H9 (cell line): ENCODE results near the gene SYNRG. TPM values are rescaled to one million over a fixed set of nuclear protein-coding genes. Genes with fewer than 3 reads are reported as not detected.

ENCODE experiments used
- DNase-seq: peaks from one replicate; pipeline ENCODE4 v3.0.0-alpha.2; 2017
- H2AFZ ChIP-seq: one replicate; pipeline ENCODE4 v1.6.1; 2013; ENCODE audit warnings: mild to moderate bottlenecking, low read length, control low read depth, moderate library complexity
- H2AK5ac ChIP-seq: 2 replicates; pipeline ENCODE4 v1.6.1; 2013; ENCODE audit warnings: low read length, control low read depth, mixed read lengths; ENCODE audit not compliant: insufficient read length
- H2BK120ac ChIP-seq: one replicate; pipeline ENCODE4 v1.6.1; 2013; ENCODE audit warnings: low read depth, mild to moderate bottlenecking, low read length, control low read depth, inconsistent platforms; ENCODE audit not compliant: poor library complexity, severe bottlenecking
- H2BK12ac ChIP-seq: 2 replicates; pipeline ENCODE4 v1.6.1; 2013; ENCODE audit warnings: low read length, control low read depth, mixed read lengths, low read depth; ENCODE audit not compliant: insufficient read length
- H2BK15ac ChIP-seq: 2 replicates; pipeline ENCODE4 v1.6.1; 2013; ENCODE audit warnings: low read depth, low read length, control low read depth
- H2BK20ac ChIP-seq: one replicate; pipeline ENCODE4 v1.6.1; 2013; ENCODE audit warnings: low read depth, mild to moderate bottlenecking, low read length, control low read depth, inconsistent platforms; ENCODE audit not compliant: poor library complexity, severe bottlenecking
- H2BK5ac ChIP-seq: 2 replicates; pipeline ENCODE4 v1.6.1; 2013; ENCODE audit warnings: low read length, control low read depth, mixed read lengths; ENCODE audit not compliant: insufficient read length
- H3K14ac ChIP-seq: 2 replicates; pipeline ENCODE4 v1.6.1; 2013; ENCODE audit warnings: low read length, control low read depth; ENCODE audit not compliant: insufficient read depth
- H3K18ac ChIP-seq: 2 replicates; pipeline ENCODE4 v1.6.1; 2013; ENCODE audit warnings: low read depth, mild to moderate bottlenecking, mixed read lengths, low read length, control low read depth; ENCODE audit not compliant: insufficient read length
- H3K23ac ChIP-seq: 2 replicates; pipeline ENCODE4 v1.6.1; 2013; ENCODE audit warnings: low read length, control low read depth, mixed read lengths, low read depth; ENCODE audit not compliant: insufficient read length
- H3K23me2 ChIP-seq: 2 replicates; pipeline ENCODE4 v1.6.1; 2013; ENCODE audit warnings: low read depth, mild to moderate bottlenecking, mixed read lengths, low read length, control low read depth; ENCODE audit not compliant: insufficient read length, poor library complexity, severe bottlenecking
- H3K27ac ChIP-seq: 2 replicates; pipeline ENCODE4 v1.5.1; 2013; ENCODE audit warnings: low read length, control low read depth, mixed read lengths, low read depth; ENCODE audit not compliant: insufficient read length
- H3K27me3 ChIP-seq: 2 replicates; pipeline ENCODE4 v1.6.1; 2013; ENCODE audit warnings: low read length, control low read depth, inconsistent platforms; ENCODE audit not compliant: insufficient read depth
- H3K4ac ChIP-seq: 2 replicates; pipeline ENCODE4 v1.6.1; 2013; ENCODE audit warnings: low read depth, mild to moderate bottlenecking, control low read depth, inconsistent platforms, low read length, moderate library complexity
- H3K4me1 ChIP-seq: 2 replicates; pipeline ENCODE4 v1.6.1; 2013; ENCODE audit warnings: low read length, control low read depth, inconsistent platforms; ENCODE audit not compliant: insufficient read depth
- H3K4me2 ChIP-seq: 2 replicates; pipeline ENCODE4 v1.6.1; 2013; ENCODE audit warnings: low read length, control low read depth, mixed read lengths; ENCODE audit not compliant: insufficient read length, insufficient read depth
- H3K56ac ChIP-seq: 2 replicates; pipeline ENCODE4 v1.6.1; 2013; ENCODE audit warnings: low read depth, mild to moderate bottlenecking, mixed read lengths, low read length, control low read depth; ENCODE audit not compliant: insufficient read length
- H3K79me1 ChIP-seq: 2 replicates; pipeline ENCODE4 v1.6.1; 2013; ENCODE audit warnings: low read depth, mild to moderate bottlenecking, moderate library complexity, low read length, control low read depth, inconsistent platforms; ENCODE audit not compliant: insufficient read depth, poor library complexity, severe bottlenecking
- H3K79me2 ChIP-seq: 2 replicates; pipeline ENCODE4 v1.6.1; 2013; ENCODE audit warnings: low read length, control low read depth, inconsistent platforms; ENCODE audit not compliant: insufficient read depth
- H3K9ac ChIP-seq: 2 replicates; pipeline ENCODE4 v1.6.1; 2013; ENCODE audit warnings: low read length, control low read depth, mixed read lengths; ENCODE audit not compliant: insufficient read length; ENCODE audit errors: extremely low read depth
- H3K9me3 ChIP-seq: one replicate; pipeline ENCODE4 v1.6.1; 2013; ENCODE audit warnings: low read depth, low read length, inconsistent platforms; ENCODE audit not compliant: control insufficient read depth
- H3T11ph ChIP-seq: one replicate; pipeline ENCODE4 v1.6.1; 2013; ENCODE audit warnings: mild to moderate bottlenecking, low read length, control low read depth, inconsistent platforms
- H4K20me1 ChIP-seq: one replicate; pipeline ENCODE4 v1.6.1; 2013; ENCODE audit not compliant: control insufficient read depth, insufficient read length, insufficient read depth
- H4K5ac ChIP-seq: 2 replicates; pipeline ENCODE4 v1.6.1; 2013; ENCODE audit warnings: low read depth, mild to moderate bottlenecking, mixed read lengths, low read length, control low read depth; ENCODE audit not compliant: insufficient read length
- H4K8ac ChIP-seq: replicated peaks from 2 replicates; pipeline ENCODE4 v1.6.1; 2013; ENCODE audit warnings: low read length, control low read depth, mixed read lengths, low read depth; ENCODE audit not compliant: insufficient read length
- H4K91ac ChIP-seq: 2 replicates; pipeline ENCODE4 v1.6.1; 2013; ENCODE audit warnings: low read depth, mild to moderate bottlenecking, moderate library complexity, mixed read lengths, low read length, control low read depth; ENCODE audit not compliant: insufficient read length
- H3K27ac Mint-ChIP-seq, 3 experiments: 2 replicates in 2 of 3; 3 replicates in 1 of 3; pipeline ENCODE4 v1.8.0; 2020 to 2021; ENCODE audit warnings: mixed read lengths in 3 of 3, mild to moderate bottlenecking in 1 of 3, moderate library complexity in 1 of 3
- H3K27me3 Mint-ChIP-seq: 2 replicates; pipeline ENCODE4 v1.8.0; 2021; ENCODE audit warnings: low read depth, mild to moderate bottlenecking, moderate library complexity, mixed read lengths
- H3K36me3 Mint-ChIP-seq, 3 experiments: 2 replicates in 2 of 3; 3 replicates in 1 of 3; pipeline ENCODE4 v1.8.0; 2020 to 2021; ENCODE audit warnings: low read depth in 3 of 3, mixed read lengths in 3 of 3; ENCODE audit not compliant: insufficient read depth in 1 of 3
- H3K4me1 Mint-ChIP-seq, 2 experiments: 2 replicates each; pipeline ENCODE4 v1.8.0; 2020; ENCODE audit warnings: mixed read lengths in 2 of 2
- H3K4me3 Mint-ChIP-seq, 2 experiments: 2 replicates in 1 of 2; 3 replicates in 1 of 2; pipeline ENCODE4 v1.8.0; 2020 to 2021; ENCODE audit warnings: mild to moderate bottlenecking in 2 of 2, mixed read lengths in 2 of 2, moderate library complexity in 1 of 2
- H3K9me3 Mint-ChIP-seq, 2 experiments: 2 replicates in 1 of 2; 3 replicates in 1 of 2; pipeline ENCODE4 v1.8.0; 2020; ENCODE audit warnings: mild to moderate bottlenecking in 2 of 2, mixed read lengths in 2 of 2, moderate library complexity in 1 of 2
- CTCF ChIP-seq: fragments of 200-600 bp; sonication (generic); conservative IDR thresholded peaks from 3 replicates; pipeline ENCODE4 v1.8.0; 2021; ENCODE audit warnings: antibody characterized with exemption, mild to moderate bottlenecking
- WGBS: extraction: QIAGEN DNeasy Blood & Tissue Kit; methylation state at CpG from one replicate; pipeline ENCODE4 v1.1.7; 2013; ENCODE audit warnings: missing lambda C conversion rate, low lambda C conversion rate, mixed read lengths; ENCODE audit not compliant: insufficient read length; ENCODE audit errors: extremely low coverage; 5-methylcytosine and 5-hydroxymethylcytosine counted together
- total RNA-seq: library from RNA; stranded (reverse); gene quantifications from 2 replicates; pipeline ENCODE4 v1.2.1, GENCODE V29; 2021

SYNRG gene
- total RNA-seq, 1 experiment from 2014 or later = 30.5 TPM

- WGBS = no CpG with 5 or more reads among the region's 4 CpGs
- H2BK120ac ChIP-seq = no peak overlapping the region
- H3K27ac ChIP-seq = no peak overlapping the region
- no peak overlapping the region for H4K91ac ChIP-seq
- H3K79me1 ChIP-seq = no peaks in the 10 kb centered on the region
- H2BK5ac ChIP-seq = no peak overlapping the region
- no peak overlapping the region for H3K4me2 ChIP-seq
- Mint-ChIP-seq H3K9me3 (no peaks in the 10 kb centered on the region), H3K27ac (no peak overlapping the region), H3K36me3 (peaks cover 3 to 63% (median 56%) of the 10 kb centered on the region in 3 experiments; a peak in 5 of 7 replicates), H3K4me3 (no peak overlapping the region), H3K4me1 (peaks cover 10 to 12% of the 10 kb centered on the region in 2 experiments), H3K27me3 (no peaks in the 10 kb centered on the region)
- H3K4ac ChIP-seq = no peak overlapping the region
- no peaks in the 10 kb centered on the region for H3K79me2 ChIP-seq
- H3K56ac ChIP-seq = no peak overlapping the region
- no peak overlapping the region for H3K23ac ChIP-seq
- no peak overlapping the region for H2BK15ac ChIP-seq
- H4K5ac ChIP-seq = no peak overlapping the region
- no peak overlapping the region for H3T11ph ChIP-seq
- H3K18ac ChIP-seq = no peak overlapping the region
- DNase-seq = no peak
- no peak for TF ChIP-seq CTCF
- no peak overlapping the region for H2BK20ac ChIP-seq
- no peaks in the 10 kb centered on the region for H3K9me3 ChIP-seq
- no peak overlapping the region for H2BK12ac ChIP-seq
- H3K23me2 ChIP-seq = no peaks in the 10 kb centered on the region
- no peak overlapping the region for H3K14ac ChIP-seq
- no peak overlapping the region for H2AFZ ChIP-seq
- H3K4me1 ChIP-seq = no peaks in the 10 kb centered on the region; the same call in 1 of the 2 replicates
- no peak overlapping the region for H4K8ac ChIP-seq
- no peaks in the 10 kb centered on the region for H3K27me3 ChIP-seq
- H2AK5ac ChIP-seq = no peak overlapping the region
- no peak overlapping the region for H3K9ac ChIP-seq
- H4K20me1 ChIP-seq = no peaks in the 10 kb centered on the region
Observed at GRCh38 chr17:37476431-37477120, 132.6 kb downstream of the SYNRG start.
